Cardiac fibroblast (primary cell): ENCODE results near the gene RAB3GAP1.

ENCODE experiments used
- DNase-seq, 2 donors: peaks; one replicate each; pipeline versions ENCODE4 v3.0.0 to v3.0.0-alpha.2; 2010; ENCODE audit warnings: low read depth in 2 of 2
- H3K4me3 ChIP-seq, 2 donors: replicated peaks in 1 of 2; 1 replicate in 1 of 2; 2 replicates in 1 of 2; pipeline ENCODE4 v1.5.1; 2011; ENCODE audit warnings: low read depth in 2 of 2, low read length in 2 of 2, mild to moderate bottlenecking in 2 of 2, moderate library complexity in 1 of 2
- CTCF ChIP-seq: IDR thresholded peaks from one replicate; pipeline ENCODE4 v1.5.1; 2011; ENCODE audit warnings: low read depth, mild to moderate bottlenecking, low read length, inconsistent platforms

RAB3GAP1 gene

GRCh38 chr2:135093193-135093592 is 41.1 kb downstream of the RAB3GAP1 start:
- no peak for TF ChIP-seq CTCF
- no peak for DNase-seq
- H3K4me3 ChIP-seq: no peak overlapping the region

GRCh38 chr2:135093670-135094330 is 41.7 kb downstream of the RAB3GAP1 start:
- TF ChIP-seq CTCF: no peak
- no peak for DNase-seq
- H3K4me3 ChIP-seq: no peak overlapping the region

GRCh38 chr2:135094508-135094907 is 42.4 kb downstream of the RAB3GAP1 start:
- DNase-seq: no peak
- H3K4me3 ChIP-seq: no peak overlapping the region
- TF ChIP-seq CTCF: no peak

GRCh38 chr2:135095591-135095990 is 43.5 kb downstream of the RAB3GAP1 start:
- TF ChIP-seq CTCF: no peak
- DNase-seq: peak in 1 of 2 donors; percentile 5
- H3K4me3 ChIP-seq: no peak overlapping the region

- no peak overlapping the region for H3K4me3 ChIP-seq
- no peak for TF ChIP-seq CTCF
- DNase-seq: peak; percentile 18 to 46
Observed at GRCh38 chr2:135096665-135097446, 44.8 kb downstream of the RAB3GAP1 start.

GRCh38 chr2:135097532-135098231 is 45.6 kb downstream of the RAB3GAP1 start:
- H3K4me3 ChIP-seq: no peak overlapping the region
- DNase-seq: no peak
- TF ChIP-seq CTCF: no peak
